WI38 (cell line): ENCODE results near the gene RAPGEF2.

Experiments
- H3K4me3 ChIP-seq: 2 replicates; pipeline ENCODE4 v1.5.1; 2011; ENCODE audit warnings: low read depth, mild to moderate bottlenecking, control low read depth, low read length
- CTCF ChIP-seq: IDR thresholded peaks from 2 replicates; pipeline ENCODE4 v1.5.1; 2012; ENCODE audit warnings: low read depth, mild to moderate bottlenecking, control low read depth, low read length

RAPGEF2 gene

GRCh38 chr4:159289682-159290081 lies 186.8 kb downstream of the RAPGEF2 start:
- no peak overlapping the region for H3K4me3 ChIP-seq
- no peak for TF ChIP-seq CTCF

DNA sequence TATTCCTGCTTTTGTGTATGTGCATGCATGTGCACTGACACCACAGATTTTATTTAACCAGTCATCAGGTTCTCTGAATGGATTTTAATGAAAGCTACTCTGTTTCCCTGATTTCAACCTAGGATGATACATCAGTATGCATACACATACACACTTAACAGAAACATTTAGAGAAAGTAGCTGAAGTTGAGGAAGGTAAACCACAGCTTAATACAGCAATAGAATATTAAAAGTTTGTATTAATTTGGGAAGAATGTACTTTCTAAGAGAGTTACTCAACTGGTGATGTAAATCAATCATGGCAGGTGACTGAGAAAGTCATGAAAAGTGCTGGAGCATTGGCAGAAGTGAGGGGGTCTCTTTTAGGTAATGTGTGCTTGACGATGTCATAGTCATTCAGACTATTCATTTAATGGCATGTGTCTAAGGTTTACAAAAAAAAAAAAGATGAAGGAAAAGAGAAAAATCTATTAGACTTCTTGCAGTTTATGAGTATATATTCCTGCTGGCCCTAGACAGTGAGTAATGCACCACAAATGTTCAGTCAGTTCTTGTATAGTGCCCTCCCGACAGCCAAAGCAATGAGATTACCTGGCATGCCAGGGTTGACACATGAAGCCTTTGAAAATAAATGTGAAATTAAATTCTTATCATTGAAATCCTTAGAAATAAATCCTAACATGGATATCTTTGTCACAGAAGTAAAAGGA lies 187.6 kb downstream of the RAPGEF2 start:
- no peak for TF ChIP-seq CTCF
- no peak overlapping the region for H3K4me3 ChIP-seq

- H3K4me3 ChIP-seq = no peak overlapping the region
- TF ChIP-seq CTCF = no peak
These were observed 188.3 kb downstream of the RAPGEF2 start for GRCh38 chr4:159291176-159291575.

GRCh38 chr4:159292137-159292896 lies 189.4 kb downstream of the RAPGEF2 start:
- TF ChIP-seq CTCF = no peak

GRCh38 chr4:159293811-159294515 lies 191.1 kb downstream of the RAPGEF2 start:
- no peak overlapping the region for H3K4me3 ChIP-seq
- no peak for TF ChIP-seq CTCF

More at GRCh38 chr4:159292137-159292896, 189.4 kb downstream of the RAPGEF2 start:
- no peak overlapping the region for H3K4me3 ChIP-seq

DNA sequence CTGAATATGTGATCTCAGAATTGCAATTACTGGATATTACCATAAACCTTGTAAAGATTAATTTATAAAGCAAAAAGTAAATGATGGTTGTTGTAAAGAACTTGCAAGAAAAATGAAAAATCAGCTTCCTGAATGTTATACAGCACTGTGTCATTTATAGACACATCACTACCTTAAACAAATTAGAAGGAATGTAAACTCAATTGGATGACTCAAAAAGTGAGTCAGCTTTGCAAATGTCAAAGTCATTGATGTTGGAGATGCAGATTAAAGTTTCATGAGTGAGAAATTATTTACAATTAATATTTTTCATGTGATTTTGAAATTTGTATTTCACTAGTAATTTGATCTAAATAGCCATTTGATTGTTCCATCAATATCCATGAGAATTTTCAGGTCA lies 193.2 kb downstream of the RAPGEF2 start:
- H3K4me3 ChIP-seq = no peak overlapping the region
- no peak for TF ChIP-seq CTCF
